GM18517 (cell line): ENCODE data around the gene KCTD14.

Experiments used
- ATAC-seq: cut with Tn5 transposase; IDR thresholded peaks from one replicate; pipeline ENCODE4 v1.9.1; 2021; ENCODE audit warnings: mild to moderate bottlenecking, moderate library complexity; ENCODE audit not compliant: unreplicated experiment

The KCTD14 gene

DNA sequence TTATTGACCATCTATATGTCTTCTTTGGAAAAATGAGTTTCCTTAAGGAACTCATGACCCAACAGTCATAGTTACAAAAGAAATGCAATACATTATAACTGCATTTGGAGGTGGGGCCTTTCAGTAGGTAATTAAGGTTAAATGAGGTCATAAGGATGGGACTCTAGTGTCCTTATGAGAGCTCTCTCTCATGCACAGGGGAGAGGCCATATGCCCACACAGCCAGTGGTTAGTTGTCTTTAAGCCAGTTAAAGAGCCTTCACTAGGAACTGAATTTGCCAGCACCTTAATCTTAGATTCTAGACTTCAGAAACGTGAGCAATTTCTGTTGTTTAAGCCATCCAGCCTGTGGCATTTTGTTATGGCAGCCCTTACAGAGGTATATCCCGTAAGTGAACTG, 56.0 kb downstream of the KCTD14 start:
- ATAC-seq = no peak

DNA sequence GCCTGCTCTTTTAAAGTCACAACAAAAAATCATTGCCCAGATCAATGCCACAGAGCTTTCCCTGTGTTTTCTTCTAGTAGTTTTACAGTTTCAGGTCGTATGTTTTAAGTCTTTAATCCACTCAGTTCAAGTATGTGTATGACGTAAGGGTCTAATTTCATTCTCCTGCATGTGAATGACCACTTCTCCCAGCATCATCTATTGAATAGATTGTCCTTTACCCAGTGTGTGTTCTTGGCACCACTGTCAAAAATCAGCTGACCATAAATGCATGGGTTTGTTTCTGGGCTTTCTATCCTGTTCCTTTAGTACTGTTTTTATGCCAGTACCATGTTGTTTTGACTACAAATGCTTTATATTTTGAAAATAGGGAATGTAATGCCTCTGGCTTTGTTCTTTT, 56.7 kb downstream of the KCTD14 start:
- no peak for ATAC-seq
